ENCODE data around the gene GRK3. TPM values are rescaled to one million over a fixed set of nuclear protein-coding genes. Genes with fewer than 3 reads are reported as not detected.

Gene GRK3
- total and polyA plus RNA-seq, 10 of the 15 experiments (the other 5 are each of a cell fraction or from before 2014, with no cell fraction given), result 3.1 to 35.1 (median 14.7) TPM

GRCh38 chr22:25548866-25549464 lies 15.5 kb upstream of the GRK3 start:
- in situ Hi-C loops (cut with MboI) (no loop called here), intact Hi-C loops (cut with micrococcal nuclease; ENCODE audit: unreplicated experiment) (no loop called here)
- H3K9me3 ChIP-seq (replicated peaks; ENCODE audit: control insufficient read depth, insufficient read depth, low read length), result no peaks in the 10 kb centered on the region
- TF ChIP-seq HCFC1 (IDR thresholded peaks at IDR 0.05; ENCODE audit: low read length) (no peak), MTA2 (IDR thresholded peaks at IDR 0.05; ENCODE audit: low read depth) (no peak), ETV6 (conservative IDR thresholded peaks at IDR 0.05 in 1 of 2, IDR thresholded peaks at IDR 0.05 in 1 of 2; ENCODE audit: borderline replicate concordance in 1 of 2, low read depth in 1 of 2) (no peak), USF2 (IDR thresholded peaks at IDR 0.05; ENCODE audit: borderline replicate concordance, low read depth, low read length) (no peak), SP1 (IDR thresholded peaks at IDR 0.05; ENCODE audit: low read depth, low read length) (no peak), STAT1 (conservative IDR thresholded peaks at IDR 0.05) (no peak), RFX5 (IDR thresholded peaks at IDR 0.05; ENCODE audit: low read depth, low read length) (no peak), SMAD1 (IDR thresholded peaks at IDR 0.05; ENCODE audit: low read depth, partially characterized antibody) (no peak), BACH1 (IDR thresholded peaks at IDR 0.05; ENCODE audit: borderline replicate concordance) (no peak), POLR2AphosphoS5 (IDR thresholded peaks at IDR 0.05; ENCODE audit: low read length) (no peak), NFYB (IDR thresholded peaks at IDR 0.05; ENCODE audit: insufficient read depth, low read depth, low read length) (no peak), CHD1 (IDR thresholded peaks at IDR 0.05; ENCODE audit: low read depth, low read length) (no peak)
- RAD21 ChIA-PET (ENCODE audit: unreplicated experiment), result no interaction called here
- SMC1A ChIA-PET (ENCODE audit: uncharacterized antibody, unreplicated experiment), result interaction anchor here (1.0 to 1.6 kb wide), 3 partner anchors 10 to 153 kb away, joined by 3 to 7 read pairs (median 3); no protein-coding TSS in a partner anchor
- H3K27me3 ChIP-seq (replicated peaks in 1 of 2; ENCODE audit: control insufficient read depth in 2 of 2, insufficient read depth in 2 of 2, low read length in 1 of 2), result no peaks in the 10 kb centered on the region
- H3K4me1 ChIP-seq (ENCODE audit: control insufficient read depth, insufficient read depth, low read length), result no peaks in the 10 kb centered on the region; the same call in 1 of the 2 replicates
- FAIRE-seq (no peak), ATAC-seq (no peak), DNase-seq (ENCODE audit: low read depth, low spot score) (no peak)
- H3K4me2 ChIP-seq (ENCODE audit: control insufficient read depth, insufficient read depth), result no peak overlapping the region
- POLR2A ChIA-PET, result interaction anchor here (0.8 kb wide), 1 partner anchor 73 kb away, joined by 3 read pairs; no protein-coding TSS in a partner anchor
- no peaks in the 10 kb centered on the region for H3K79me2 ChIP-seq (ENCODE audit: control insufficient read depth, insufficient read depth, low read length)
- H3K27ac ChIP-seq (ENCODE audit: control insufficient read depth, insufficient read depth), result no peak overlapping the region
- H4K20me1 ChIP-seq (ENCODE audit: control insufficient read depth, insufficient read depth), result no peaks in the 10 kb centered on the region
- CTCF ChIA-PET, result interaction anchor here (1.0 to 7.9 kb wide), 5 partner anchors 19 to 156 kb away, joined by 3 to 88 read pairs (median 3); no protein-coding TSS in a partner anchor
- WGBS (ENCODE audit: insufficient coverage, insufficient replicate concordance, low lambda C conversion rate, missing lambda C conversion rate), result 69% methylated on average over 10 of the region's 10 CpGs
- H3K4me3 ChIP-seq, result no peak overlapping the region
- H2AFZ ChIP-seq (ENCODE audit: control insufficient read depth, low read depth, low read length), result no peak overlapping the region
- H3K36me3 ChIP-seq (ENCODE audit: control insufficient read depth in 2 of 2, insufficient read depth in 2 of 2, low read length in 1 of 2), result no peaks in the 10 kb centered on the region
- H3K9ac ChIP-seq (ENCODE audit: control insufficient read depth, insufficient read depth, low read length), result no peak overlapping the region
- BruUV-seq (replicated peaks), result no TSS peak

Data from GM12878 (cell line).